AG09319 (cell line): Measurements from ENCODE around the gene P2RY2.

Experiments used
- DNase-seq: peaks from one replicate; pipeline ENCODE4 v3.0.0-alpha.2; 2010; ENCODE audit warnings: low read depth; ENCODE audit errors: extremely low read depth
- CTCF ChIP-seq: IDR thresholded peaks from 2 replicates; pipeline ENCODE4 v1.5.1; 2011; ENCODE audit warnings: low read depth, mild to moderate bottlenecking, inconsistent platforms, low read length, moderate library complexity

The P2RY2 gene

GRCh38 chr11:73281796-73282660 lies 63.9 kb downstream of the P2RY2 start:
- DNase-seq, result no peak
- TF ChIP-seq CTCF, result no peak

GRCh38 chr11:73283276-73284000 lies 65.4 kb downstream of the P2RY2 start:
- TF ChIP-seq CTCF, result no peak
- no peak for DNase-seq

- no peak for DNase-seq
- TF ChIP-seq CTCF, result no peak
Observed at GRCh38 chr11:73284106-73284505, 66.0 kb downstream of the P2RY2 start.

GRCh38 chr11:73285721-73286120 lies 67.6 kb downstream of the P2RY2 start:
- TF ChIP-seq CTCF, result no peak
- DNase-seq, result no peak
